Measurements from ENCODE around the gene GPHA2. TPM values are rescaled to one million over a fixed set of nuclear protein-coding genes. Genes with fewer than 3 reads are reported as not detected.

Gene GPHA2
- total RNA-seq, 1 donor from 2014 or later = 0.41 TPM

DNA sequence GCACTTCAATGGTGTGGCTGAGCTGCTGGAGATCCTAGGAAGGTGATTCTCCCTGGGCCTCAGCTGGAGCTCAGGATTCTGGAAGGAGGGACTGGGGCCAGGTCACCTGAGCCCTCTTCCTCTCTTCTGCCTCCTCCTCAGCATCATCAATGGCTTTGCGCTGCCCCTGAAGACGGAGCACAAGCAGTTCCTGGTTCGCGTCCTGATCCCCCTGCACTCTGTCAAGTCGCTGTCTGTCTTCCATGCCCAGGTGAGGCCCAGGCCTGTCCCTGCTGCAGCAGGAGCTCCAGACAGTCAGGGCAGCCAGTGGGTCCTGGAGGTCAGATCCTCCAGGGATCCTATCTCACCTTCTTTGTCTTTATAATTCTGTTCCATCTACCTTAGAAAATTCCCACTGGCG lies 5.4 kb downstream of the GPHA2 start:
- Mint-ChIP-seq H3K4me1 (ENCODE audit: low read depth) (peaks cover 9% of the 10 kb centered on the region), H3K36me3 (ENCODE audit: insufficient read depth) (peaks cover 9% of the 10 kb centered on the region), H3K9me3 (ENCODE audit: low read depth) (no peaks in the 10 kb centered on the region), H3K4me3 (ENCODE audit: low read depth) (no peak overlapping the region), H3K27ac (no peak overlapping the region), H3K27me3 (no peaks in the 10 kb centered on the region)
- no peak for DNase-seq (ENCODE audit: low spot score, unreplicated experiment)
- TF ChIP-seq, protein P1, sequence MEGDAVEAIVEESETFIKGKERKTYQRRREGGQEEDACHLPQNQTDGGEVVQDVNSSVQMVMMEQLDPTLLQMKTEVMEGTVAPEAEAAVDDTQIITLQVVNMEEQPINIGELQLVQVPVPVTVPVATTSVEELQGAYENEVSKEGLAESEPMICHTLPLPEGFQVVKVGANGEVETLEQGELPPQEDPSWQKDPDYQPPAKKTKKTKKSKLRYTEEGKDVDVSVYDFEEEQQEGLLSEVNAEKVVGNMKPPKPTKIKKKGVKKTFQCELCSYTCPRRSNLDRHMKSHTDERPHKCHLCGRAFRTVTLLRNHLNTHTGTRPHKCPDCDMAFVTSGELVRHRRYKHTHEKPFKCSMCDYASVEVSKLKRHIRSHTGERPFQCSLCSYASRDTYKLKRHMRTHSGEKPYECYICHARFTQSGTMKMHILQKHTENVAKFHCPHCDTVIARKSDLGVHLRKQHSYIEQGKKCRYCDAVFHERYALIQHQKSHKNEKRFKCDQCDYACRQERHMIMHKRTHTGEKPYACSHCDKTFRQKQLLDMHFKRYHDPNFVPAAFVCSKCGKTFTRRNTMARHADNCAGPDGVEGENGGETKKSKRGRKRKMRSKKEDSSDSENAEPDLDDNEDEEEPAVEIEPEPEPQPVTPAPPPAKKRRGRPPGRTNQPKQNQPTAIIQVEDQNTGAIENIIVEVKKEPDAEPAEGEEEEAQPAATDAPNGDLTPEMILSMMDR (IDR thresholded peaks at IDR 0.05; ENCODE audit: unreplicated experiment) = no peak

DNA sequence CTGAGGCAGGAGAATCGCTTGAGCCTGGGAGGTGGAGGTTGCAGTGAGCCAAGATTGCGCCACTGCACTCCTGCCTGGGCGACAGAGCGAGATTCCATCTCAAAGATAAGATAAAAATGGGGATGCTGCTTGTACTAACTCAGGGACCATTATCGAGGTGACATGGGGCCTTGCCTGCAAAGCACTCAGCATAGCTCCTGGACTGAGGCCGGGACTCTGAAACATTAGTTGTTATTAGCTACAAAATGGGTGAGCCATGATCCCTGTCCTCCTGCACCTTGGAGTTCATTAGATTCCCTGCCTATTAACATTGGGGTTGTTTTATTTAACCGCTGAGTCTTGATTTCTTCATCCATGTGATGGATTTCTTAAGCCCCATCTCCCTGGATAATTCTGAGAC lies 6.1 kb downstream of the GPHA2 start:
- TF ChIP-seq, protein P1 (IDR thresholded peaks at IDR 0.05; ENCODE audit: unreplicated experiment) = no peak
- peaks cover 8% of the 10 kb centered on the region for H3K4me1 Mint-ChIP-seq (ENCODE audit: low read depth)
- peaks cover 9% of the 10 kb centered on the region for H3K36me3 Mint-ChIP-seq (ENCODE audit: insufficient read depth)
- H3K27me3 Mint-ChIP-seq = peaks cover 3% of the 10 kb centered on the region
- H3K4me3 Mint-ChIP-seq (ENCODE audit: low read depth) = no peak overlapping the region
- no peak overlapping the region for H3K27ac Mint-ChIP-seq
- no peaks in the 10 kb centered on the region for H3K9me3 Mint-ChIP-seq (ENCODE audit: low read depth)
- no peak for DNase-seq (ENCODE audit: low spot score, unreplicated experiment)

DNA sequence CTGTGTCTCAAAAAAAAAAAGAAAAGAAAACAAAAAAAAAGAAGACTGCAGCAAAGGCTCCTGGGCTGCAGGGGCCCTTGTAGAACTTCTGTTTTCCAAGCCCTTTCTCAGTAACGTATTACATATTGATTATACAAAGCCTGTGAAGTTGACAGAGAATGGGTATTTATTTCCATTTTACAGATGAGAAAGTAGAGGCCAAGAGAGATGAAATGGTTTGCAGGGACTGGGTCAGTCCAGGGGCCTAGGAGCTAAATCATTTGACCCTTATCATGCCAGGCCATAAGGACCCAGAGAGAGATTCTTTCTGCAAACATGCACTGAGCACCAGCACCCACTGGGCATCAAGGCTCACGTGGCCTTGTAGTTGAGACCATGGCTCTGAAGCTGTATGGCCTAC lies 6.7 kb downstream of the GPHA2 start:
- TF ChIP-seq, protein P1 (IDR thresholded peaks at IDR 0.05; ENCODE audit: unreplicated experiment) = no peak
- no peak overlapping the region for H3K4me3 Mint-ChIP-seq (ENCODE audit: low read depth)
- H3K27me3 Mint-ChIP-seq = peaks cover 3% of the 10 kb centered on the region
- no peak for DNase-seq (ENCODE audit: low spot score, unreplicated experiment)
- no peak overlapping the region for H3K27ac Mint-ChIP-seq
- peaks cover 9% of the 10 kb centered on the region for H3K36me3 Mint-ChIP-seq (ENCODE audit: insufficient read depth)
- no peaks in the 10 kb centered on the region for H3K9me3 Mint-ChIP-seq (ENCODE audit: low read depth)
- peaks cover 6% of the 10 kb centered on the region for H3K4me1 Mint-ChIP-seq (ENCODE audit: low read depth)

DNA sequence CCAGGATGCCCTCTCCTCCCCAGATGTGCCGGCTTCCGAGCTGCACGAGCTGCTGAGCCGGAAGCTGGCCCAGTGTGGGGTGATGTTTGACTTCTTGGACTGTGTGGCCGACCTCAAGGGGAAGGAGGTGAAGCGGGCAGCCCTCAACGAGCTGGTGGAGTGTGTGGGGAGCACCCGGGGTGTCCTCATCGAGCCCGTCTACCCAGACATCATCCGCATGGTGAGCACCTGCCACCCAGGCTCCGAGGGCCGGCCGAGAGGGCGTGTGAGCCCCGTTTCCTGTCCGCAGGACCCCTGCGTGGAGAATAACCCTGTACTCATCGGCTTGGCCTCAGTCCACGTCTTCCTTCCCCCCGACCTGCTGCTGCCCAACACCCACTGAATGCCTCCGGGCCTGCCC lies 9.0 kb downstream of the GPHA2 start:
- peaks cover 6% of the 10 kb centered on the region for H3K4me1 Mint-ChIP-seq (ENCODE audit: low read depth)
- TF ChIP-seq, protein P1 (IDR thresholded peaks at IDR 0.05; ENCODE audit: unreplicated experiment) = no peak
- no peak for DNase-seq (ENCODE audit: low spot score, unreplicated experiment)
- no peak overlapping the region for H3K27ac Mint-ChIP-seq
- H3K4me3 Mint-ChIP-seq (ENCODE audit: low read depth) = peak overlapping the region; percentile 37
- H3K27me3 Mint-ChIP-seq = peaks cover 3% of the 10 kb centered on the region
- peaks cover 7% of the 10 kb centered on the region for H3K36me3 Mint-ChIP-seq (ENCODE audit: insufficient read depth)
- H3K9me3 Mint-ChIP-seq (ENCODE audit: low read depth) = no peaks in the 10 kb centered on the region

DNA sequence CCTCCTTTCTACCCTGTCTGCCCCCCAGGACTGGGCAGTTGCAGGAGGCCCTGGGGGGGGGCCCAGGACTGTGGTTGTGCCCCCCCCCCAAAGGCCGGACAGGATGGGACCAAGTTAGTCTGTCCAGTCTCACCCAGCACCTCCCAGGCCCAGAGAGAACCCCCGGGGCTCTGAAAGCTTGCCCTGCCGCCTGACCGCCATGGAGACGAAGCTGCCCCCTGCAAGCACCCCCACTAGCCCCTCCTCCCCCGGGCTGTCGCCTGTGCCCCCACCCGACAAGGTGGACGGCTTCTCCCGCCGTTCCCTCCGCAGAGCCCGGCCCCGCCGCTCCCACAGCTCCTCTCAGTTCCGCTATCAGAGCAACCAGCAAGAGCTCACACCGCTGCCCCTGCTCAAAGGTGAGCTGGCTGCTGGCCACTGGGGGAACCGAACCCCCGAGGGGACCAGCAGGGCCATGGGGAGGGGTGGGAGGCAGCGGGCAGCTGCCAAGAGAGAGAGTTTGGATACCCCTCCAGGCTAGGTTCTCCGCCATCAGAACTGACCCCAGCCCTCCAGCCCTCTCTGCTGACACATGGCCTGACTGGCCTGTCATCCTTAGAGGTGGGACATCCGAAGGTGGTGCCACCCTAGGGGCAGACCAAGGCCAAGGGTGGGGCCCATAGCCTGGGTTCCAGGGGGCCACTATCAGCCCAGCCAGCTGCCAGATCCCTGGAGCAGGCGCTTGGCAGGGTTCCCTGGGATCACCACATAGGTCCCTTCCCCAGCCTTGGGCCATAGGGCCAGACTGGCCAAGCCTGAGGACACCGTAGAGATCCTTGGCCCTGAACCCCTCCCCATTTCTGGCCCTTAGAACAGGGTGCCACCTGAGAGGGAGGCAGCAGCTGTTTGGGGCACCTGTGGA lies 9.9 kb downstream of the GPHA2 start:
- H3K9me3 Mint-ChIP-seq (ENCODE audit: low read depth) = no peaks in the 10 kb centered on the region
- peak overlapping the region; percentile 87 for H3K4me3 Mint-ChIP-seq (ENCODE audit: low read depth)
- TF ChIP-seq, protein P1 (IDR thresholded peaks at IDR 0.05; ENCODE audit: unreplicated experiment) = no peak
- peaks cover 6% of the 10 kb centered on the region for H3K4me1 Mint-ChIP-seq (ENCODE audit: low read depth)
- peaks cover 3% of the 10 kb centered on the region for H3K27me3 Mint-ChIP-seq
- no peak overlapping the region for H3K27ac Mint-ChIP-seq
- no peak for DNase-seq (ENCODE audit: low spot score, unreplicated experiment)
- peaks cover 5% of the 10 kb centered on the region for H3K36me3 Mint-ChIP-seq (ENCODE audit: insufficient read depth)
